GM19023 (cell line): ENCODE results near the gene PDE2A.
A peak's percentile ranks its signal among the peaks of the same experiment; 100 is the strongest.

Experiments used
- ATAC-seq: cut with Tn5 transposase; IDR thresholded peaks from one replicate; pipeline ENCODE4 v1.9.1; 2021; ENCODE audit warnings: mild to moderate bottlenecking, moderate library complexity; ENCODE audit not compliant: unreplicated experiment

Gene PDE2A

DNA sequence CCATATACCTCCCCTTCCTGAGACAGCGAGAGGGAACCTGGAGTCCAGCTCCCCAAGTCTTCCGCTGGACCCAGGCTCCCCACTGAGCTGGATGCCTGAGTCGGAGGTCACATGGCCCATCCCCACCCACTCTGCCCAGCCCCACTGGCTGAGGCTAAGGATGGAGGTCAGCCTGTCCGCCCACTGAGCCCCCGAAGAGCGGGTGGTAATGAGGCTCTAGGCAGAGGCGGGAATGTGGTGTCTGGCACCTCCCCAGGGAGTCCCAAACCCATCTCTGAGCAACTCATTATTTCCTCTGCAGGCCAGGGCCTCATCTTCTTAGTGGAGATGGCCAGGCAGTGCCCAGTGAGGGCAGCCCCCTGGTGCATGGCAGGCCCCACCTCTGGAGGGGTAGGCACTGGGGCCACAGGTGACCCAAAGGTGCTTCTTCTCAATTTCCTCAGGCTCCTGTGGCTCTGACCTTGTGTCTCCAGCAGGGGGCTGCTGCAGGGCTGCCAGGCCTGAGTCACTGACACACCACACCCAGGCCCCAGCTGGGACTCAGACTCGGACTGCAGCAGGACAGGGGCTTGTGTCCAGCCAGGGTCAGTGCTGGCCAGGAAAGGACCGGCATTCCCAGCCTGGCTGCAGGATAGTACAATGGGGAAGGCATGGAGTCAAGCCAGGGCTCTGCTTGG lies 10.2 kb upstream of the PDE2A start:
- no peak for ATAC-seq

GRCh38 chr11:72683782-72684200 lies 9.6 kb upstream of the PDE2A start:
- ATAC-seq = no peak

DNA sequence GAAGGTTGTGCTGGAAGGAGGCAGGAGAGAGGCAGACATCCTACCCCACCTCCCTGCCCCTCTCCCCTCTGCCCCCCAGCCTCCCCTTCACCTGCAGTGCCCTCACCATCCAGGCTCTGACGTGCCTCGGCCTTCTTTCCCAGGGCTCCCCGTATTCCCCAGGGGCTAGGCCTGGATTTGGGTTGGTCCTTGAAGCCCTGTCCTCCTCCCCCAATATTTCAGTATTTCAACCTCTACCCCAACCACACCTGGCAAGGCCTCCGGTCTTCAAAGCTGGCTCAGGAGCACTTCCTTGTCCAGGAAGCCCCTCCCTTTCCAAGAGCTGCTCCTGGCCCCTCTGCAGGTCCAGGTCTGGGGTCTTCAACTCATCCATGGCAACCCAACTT lies 8.6 kb upstream of the PDE2A start:
- ATAC-seq = no peak

DNA sequence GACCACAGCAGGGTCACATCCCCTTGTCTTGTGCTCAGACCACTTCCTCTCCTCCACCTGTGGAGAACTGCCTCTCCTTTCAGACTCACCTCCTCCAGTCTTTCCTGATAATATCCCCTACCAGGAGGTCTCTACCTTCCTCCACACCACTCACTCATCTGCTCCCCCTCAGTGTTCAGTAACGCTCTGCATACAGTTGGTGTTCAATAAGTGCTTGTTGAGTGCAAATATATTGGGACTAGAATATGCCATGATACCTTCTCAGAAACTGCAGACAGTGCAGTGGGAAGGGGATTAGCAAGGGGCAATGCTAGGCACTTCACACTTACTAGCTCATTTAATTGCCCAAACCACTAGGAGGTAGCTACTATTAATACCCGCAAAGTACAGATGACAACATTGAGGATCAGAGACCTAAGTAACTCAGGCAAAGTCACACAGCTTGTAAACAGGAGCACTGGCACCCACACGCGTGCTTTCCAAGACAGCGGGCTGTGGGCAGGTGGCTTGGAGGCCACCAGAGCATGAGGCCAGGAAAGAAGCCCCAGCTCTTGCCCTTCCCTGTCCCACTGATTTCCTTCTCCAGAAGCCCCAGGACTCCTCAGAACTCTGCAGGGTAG lies 8.1 kb upstream of the PDE2A start:
- no peak for ATAC-seq

DNA sequence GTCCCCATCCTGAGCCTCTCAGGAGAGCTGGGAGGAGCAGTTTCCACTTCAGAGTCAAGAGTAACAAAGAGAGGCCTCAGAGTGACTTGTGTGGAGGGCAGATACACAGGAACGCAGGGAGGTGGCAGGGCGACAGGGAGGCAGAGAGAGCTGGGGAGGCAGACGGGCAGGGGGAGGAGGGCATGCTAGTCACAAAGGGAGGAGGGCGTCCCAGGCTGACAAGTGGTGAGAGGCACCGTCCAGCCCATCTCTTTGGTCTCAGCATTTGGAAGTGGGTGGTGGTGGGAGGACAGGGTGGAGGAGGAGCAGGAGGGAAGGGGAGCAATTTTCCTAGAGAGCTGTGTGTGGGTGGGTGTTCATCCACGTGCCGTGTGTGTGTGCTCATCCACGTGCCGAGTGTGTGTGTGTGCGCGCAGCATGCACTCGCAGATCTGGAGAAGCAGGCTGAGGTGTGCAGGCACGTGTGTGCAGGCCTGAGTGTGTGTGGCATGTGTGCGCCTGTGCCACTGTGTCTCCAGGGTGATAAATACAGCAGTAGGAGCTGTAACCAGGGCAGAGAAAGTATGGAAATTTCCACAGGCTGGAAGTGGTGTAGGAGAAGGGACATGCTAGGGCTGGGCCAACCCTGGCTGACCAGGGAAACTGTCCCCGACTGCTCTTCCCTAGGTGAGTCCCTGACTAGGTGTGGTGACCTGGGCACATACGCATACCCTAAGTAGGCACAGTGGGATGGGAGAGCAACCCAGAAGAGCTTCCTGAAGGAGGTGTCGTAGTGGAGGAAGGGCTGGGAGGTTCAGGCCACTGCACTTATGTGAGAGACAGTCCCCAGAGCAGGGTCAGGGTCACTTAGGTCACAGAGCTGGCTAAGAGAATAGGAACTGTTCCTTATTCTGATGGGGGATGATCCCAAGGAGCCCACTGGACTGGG lies 7.3 kb upstream of the PDE2A start:
- ATAC-seq = no peak

DNA sequence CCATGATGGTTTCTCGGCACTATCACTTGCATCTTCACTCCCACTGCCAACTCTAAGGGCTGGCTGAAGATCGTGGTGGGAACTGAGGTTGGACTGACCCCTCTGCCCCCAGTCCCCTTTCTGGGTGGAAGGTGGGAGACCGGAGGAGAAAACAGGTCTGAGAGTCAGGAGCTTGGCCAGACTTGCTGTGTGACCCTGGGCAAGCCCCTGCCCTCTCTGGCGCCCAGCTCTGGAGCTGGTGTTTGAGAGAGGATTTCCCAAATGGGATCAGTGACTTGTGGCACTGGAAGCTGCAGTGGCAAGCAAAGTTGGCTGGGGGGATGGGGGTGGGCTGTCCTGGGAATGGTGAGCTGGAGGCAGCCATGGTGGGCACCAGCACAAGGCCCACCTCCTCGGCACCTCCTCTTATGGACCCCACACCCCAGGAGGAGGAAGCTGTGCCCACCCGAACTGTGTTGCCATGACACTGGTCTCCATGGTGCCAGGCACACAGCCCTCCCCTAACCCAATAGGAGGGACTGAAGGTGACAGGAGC lies 6.5 kb upstream of the PDE2A start:
- no peak for ATAC-seq

GRCh38 chr11:72679869-72680268 lies 5.6 kb upstream of the PDE2A start:
- no peak for ATAC-seq

DNA sequence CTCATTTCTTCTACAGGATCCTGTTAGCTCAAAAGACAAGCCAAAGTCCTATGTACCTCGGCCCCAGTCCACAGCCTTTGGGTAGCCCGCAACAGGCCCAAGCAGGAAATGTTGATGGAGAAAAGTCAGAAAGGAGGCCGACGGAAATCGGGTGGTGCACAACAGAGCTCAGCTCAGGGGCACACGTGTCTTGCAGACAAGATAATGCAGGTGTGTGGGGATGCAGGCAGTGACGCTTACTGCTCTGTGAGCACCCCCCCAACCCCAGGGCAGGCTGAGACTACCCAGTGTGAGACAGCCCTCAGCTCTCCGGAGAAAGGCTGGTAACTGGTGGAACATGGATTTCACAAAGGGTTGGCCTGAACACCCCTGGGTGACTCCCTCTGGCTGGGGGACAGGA lies 4.3 kb upstream of the PDE2A start:
- ATAC-seq = no peak

DNA sequence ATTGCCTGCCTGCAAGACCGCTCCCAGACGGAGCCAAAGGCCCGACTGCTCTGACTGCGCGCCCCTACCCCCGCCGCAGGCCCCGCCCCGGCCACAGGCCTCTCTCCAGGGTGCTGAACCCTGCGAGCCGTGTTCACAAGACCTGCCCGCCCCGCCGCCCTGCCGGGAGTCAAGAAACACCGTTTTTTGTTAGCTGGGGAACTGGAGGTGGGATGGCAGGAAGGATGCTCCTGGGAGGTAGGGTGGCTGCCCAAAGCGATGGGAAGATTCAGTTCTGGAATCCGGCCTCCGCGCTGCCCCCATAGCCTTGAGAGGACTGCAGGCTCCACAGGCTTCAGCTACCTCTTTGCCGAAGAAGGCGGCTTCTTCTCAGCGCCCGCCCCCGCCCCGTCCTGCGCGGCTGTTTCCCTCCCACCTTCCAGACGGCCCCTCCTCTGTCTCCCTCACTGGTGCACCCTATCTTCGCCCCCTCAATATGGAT lies 2.7 kb upstream of the PDE2A start:
- no peak for ATAC-seq

DNA sequence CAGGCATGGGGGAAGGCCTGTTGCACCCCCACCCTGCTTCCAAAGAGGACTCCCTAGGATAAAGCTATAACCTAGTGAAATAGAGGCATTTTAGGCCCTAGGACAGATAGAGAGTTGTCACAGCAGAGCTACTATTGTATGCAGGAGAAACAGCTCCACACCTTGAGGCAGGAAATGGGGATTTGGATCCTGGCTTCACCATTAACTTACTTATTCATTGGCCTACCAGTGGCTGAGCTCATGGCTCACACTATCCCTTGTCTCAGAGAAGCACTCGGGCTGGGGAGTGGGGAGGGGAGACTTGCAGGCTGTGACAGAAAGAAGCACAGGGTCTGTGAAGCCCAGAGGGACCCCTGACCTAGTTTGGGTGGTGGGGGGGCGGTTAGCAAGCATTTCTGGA lies 999 bp upstream of the PDE2A start:
- ATAC-seq = no peak

DNA sequence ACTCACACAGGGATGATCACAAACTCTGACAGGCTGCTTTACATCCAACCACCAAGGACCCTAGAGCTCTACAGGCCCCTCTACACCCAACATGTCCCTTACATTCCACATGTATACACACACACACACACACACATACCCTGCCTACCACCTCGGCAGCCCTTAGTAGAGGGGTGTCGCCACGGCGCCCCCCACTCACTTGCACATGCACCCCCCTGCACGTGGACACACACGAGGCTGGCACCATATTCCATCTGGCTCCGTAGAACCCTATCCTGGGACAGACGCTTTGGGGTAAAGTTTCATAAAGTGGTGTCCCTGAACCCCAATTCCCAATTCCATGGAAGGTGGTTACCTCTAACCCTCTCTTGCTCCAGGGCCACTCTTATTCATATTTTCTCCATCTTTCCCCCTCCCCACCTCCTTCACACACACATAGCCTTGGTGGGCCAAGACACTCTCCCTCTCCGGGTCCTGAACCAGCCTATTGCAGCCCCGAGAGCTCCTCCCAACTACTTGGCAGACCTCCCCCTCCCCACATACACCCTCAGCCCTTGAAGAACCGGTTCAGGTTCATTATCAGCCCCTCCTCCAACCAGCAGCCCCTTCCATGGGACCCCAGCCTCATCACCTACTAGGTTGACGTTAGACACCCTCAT lies 809 bp downstream of the PDE2A start:
- no peak for ATAC-seq

- no peak for ATAC-seq
Measured at GRCh38 chr11:72672597-72673238, 1.5 kb downstream of the PDE2A start.

DNA sequence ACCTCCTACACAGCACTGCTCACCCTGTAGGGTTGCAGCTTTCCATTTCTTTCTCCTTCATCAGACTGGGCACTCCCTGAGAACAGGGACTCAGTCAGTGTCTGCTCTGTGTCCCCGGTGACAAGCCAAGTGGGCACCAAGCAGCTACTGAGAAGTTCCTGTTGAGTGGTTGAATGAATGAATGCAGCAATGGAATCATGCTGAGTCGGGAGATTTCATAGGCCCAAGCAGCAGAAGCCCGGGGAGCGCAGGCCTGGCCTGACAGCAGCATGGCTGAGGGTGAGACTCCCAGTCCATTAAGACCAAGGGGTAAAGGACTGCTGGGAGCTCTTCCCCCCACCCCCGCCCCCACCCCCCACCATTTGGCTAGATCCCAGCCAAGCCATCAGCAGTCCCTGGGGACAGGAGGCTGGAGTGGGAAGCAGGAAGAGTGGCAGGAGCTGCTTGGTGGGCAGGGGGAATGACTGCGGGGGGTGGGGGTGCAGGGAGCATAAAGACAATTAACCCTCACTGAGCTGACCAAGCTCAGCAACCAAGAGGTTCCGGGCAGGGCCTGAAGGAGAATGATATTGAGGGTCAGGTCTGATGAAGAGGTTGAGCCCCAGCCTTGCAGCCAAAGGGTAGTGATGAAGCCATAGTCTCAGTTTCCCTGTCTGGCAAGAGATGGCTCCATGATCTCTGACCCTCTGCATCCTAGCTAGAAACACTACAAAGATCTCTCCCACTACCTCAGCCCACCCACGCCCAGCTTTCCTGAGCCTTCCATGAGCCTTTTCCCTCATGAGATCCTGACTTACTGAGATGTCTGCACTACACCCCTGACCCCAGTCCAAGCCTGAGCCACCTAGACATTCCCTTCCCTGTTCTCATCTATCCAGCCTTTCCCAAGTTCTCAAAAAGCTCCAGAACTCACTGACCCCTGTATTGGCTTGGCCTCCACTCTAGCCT lies 2.8 kb downstream of the PDE2A start:
- ATAC-seq = no peak

DNA sequence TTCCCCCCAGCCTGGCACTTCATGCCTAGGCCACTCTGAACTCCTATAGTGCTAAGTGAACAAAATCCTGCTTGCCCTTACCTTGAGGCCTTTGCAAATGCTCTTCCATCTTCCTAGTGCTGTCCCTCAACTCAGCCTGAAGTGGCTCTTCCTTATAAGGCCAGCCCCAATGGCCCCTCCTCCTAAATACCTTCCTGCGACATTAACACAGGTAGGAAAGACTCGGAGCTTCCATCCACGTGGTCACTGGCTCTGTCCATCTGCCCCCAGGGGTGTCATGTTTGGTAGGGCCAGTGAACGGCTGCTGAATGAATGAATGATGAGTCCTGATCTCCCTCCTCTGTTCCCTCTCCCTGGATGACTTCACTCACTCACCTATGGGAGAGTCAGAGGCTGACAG lies 4.2 kb downstream of the PDE2A start:
- ATAC-seq = no peak

DNA sequence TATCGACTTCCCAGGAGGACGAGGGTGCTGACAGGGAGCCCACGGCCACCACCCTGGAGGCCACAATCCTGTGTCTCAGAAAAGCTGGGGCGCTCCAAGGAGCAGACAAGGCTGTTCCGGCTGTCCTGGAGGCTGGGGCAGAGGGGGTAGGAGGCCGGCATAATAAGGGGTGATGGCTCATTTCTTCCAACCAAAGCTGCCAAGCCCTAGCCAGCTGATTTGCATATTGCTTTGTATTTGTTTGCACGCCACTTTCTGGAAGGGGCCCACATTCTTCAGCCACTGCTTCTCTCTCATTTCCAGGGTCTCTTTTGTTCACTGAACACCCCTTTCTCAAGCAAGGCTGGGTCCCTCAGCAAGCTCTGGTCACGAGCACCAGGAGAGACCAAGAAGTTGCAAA lies 4.7 kb downstream of the PDE2A start:
- ATAC-seq = no peak

DNA sequence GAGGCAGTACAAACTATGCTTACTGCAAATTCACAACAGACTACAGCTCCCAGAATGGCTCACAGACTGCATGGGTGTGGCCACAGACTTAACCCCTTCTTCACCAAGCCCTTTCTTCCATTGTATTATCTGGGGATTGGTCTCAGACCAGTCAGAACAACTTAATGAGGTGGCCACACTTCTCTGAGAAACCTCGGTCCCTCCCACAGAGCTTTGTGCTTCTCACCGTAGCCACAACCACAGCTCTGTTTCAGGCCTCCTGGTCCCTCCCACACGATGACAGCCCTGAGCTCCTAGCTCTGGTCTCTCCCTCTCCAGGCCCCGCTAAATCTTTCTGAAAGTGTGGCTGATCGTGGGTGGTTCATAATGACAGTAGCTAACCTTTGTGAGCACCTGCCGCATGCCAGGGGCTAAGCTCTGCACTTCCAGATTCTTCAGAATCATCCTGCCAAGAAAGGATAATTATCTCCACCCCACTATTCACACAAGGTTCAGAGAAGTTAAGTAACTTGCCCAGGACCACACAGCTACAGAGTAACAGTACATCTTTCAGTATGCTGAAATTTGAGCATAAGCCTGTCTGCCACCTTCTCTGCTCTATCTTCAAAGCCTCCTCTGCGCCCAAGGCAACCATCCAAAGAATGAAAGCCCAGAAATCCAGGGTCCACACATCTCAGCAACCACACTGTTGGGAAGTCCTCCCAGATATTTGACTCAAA lies 5.4 kb downstream of the PDE2A start:
- peak; percentile 86 for ATAC-seq

DNA sequence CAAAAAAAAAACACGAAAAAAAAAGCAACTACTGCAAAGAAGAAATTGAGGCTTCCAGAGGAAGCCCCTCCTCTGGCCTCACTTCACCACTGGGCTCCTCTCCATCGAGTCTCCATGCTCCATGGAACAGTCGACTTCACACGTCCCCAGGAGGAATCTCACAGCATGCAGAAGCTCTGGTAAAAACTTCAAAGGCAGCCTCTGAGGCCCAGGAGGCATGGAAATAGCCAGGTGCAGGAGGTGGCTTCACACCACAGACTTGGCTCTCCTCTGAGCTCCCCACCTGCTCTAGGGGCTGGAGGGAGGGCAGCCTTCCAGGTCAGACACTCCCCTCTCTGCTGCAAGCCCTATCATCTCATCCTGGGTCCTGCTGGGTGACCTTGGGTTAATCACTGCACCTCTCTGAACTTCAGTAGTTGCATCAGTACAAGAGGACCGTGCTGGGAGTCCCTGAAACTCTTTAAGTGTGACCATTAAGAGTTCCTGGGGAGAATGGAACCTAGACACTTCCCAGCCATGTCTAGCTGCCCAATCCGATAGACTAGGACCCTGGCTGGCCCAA lies 8.2 kb downstream of the PDE2A start:
- no peak for ATAC-seq

DNA sequence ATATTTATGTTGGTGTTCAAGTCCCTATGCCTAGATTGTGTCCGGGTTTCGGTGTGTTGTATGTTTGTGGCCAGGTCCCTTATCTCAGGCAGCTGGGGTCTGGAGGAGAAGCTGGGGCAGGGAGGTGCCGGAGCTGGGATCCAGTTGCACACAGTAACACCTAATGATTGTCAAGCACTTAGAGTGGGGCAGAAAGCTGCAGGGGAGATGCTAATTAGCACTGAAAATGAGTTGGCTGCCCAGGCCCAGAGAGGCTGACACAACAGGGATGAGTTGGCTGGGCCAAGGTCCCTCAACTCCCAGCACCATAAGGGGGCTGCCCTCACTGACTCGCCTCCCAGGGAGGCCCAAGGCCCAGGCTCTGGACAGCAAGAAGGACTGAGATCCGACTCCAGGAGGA lies 12.2 kb downstream of the PDE2A start:
- no peak for ATAC-seq
